ENCODE results near the gene PEX5L.
"Not testable (repeated sequence)": the region's sequence is repeated elsewhere in the genome, so short reads cannot be mapped to it uniquely, and the experiment has no call there.

Gene PEX5L

DNA sequence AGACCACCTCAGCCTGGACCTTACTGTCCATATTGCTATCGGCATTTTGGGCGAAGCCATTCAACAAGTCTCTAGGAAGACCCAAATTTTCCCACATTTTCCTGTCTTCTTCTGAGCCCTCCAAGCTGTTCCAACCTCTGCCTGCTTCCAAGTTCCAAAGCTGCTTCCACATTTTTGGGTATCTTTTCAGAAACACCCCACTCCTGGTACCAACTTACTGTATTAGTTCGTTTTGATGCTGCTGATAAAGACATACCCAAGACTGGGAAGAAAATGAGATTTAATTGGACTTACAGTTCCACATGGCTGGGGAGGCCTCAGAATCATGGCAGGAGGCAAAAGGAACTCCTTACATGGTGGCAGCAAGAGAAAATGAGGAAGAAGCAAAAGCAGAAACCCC is 28.4 kb downstream of the PEX5L start:
- DNase-seq (ENCODE audit: low read depth) = not testable (repeated sequence)

DNA sequence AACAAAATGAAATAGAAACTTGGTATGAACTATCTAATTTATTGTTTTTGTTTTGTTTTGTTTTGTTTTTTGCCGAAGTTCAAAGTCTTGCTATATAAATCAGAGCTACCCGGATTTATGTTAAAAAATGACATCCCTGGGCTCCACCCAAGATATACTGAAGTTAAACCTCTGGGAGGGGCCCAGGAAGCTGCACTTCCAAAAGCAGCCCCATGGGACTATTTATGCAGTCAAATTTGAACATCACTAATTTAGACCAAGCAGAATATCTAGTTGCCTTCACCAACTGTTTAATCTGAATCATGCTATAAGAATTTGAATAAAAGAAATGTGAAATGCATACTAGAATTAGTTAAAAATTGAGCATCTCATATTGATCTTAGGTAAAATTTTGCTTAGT is 32.2 kb downstream of the PEX5L start:
- DNase-seq (ENCODE audit: low read depth) = no peak

DNA sequence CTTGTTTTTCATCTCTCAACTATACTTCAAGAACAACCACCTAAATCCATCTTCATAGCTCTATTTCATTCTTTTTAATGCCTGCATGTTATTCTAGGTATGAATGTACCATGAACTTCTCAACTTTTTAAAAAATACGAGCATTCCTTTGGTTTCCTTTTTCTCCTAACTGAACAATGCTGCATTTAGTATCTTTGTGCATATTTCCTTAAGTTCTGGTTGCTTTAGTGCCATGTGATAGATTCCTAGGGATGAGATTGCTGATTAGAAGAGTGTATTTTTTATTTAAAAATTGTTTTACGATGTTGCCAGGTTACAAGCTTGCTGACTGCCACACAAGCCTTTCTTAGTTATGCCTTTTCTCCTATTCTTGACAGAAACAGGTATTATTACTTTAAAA is 34.7 kb downstream of the PEX5L start:
- DNase-seq (ENCODE audit: low read depth) = no peak

DNA sequence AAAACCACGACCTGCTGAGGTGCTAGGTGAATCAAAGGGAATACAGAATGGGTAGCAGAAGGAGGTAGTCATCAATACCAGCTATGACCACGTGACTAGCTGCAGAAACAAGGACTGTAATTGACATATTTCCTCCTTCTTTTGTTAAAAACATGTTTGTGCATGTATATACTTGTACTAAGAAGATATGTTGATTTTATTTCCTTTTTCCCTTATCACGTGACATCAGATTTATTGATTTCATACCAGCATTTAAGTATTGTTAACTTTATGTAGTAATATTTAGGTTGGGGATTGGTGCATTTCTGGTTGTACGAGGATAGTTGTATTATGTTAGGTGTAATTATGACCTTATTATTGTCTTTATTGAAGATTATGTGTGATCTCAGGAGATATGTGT is 36.2 kb downstream of the PEX5L start:
- DNase-seq (ENCODE audit: low read depth) = no peak

DNA sequence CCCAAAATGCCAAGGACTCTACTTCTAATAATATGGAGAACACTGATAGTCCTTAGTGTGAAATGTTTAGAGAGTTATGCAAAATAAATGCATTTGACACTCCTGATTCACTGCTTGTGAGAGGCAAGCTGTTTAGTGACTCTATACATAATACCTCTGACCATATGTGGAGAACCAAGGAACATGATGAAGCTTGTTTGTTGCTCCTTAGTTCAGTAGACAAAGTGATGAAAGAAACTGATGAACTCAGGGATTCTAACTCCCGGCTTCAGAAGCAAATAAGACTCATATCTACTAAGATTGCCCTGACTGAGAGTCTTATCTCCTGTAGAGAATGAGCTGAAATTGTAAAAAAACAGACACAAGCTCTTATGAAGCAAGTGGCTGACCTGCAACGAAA is 41.3 kb downstream of the PEX5L start:
- DNase-seq (ENCODE audit: low read depth) = no peak

DNA sequence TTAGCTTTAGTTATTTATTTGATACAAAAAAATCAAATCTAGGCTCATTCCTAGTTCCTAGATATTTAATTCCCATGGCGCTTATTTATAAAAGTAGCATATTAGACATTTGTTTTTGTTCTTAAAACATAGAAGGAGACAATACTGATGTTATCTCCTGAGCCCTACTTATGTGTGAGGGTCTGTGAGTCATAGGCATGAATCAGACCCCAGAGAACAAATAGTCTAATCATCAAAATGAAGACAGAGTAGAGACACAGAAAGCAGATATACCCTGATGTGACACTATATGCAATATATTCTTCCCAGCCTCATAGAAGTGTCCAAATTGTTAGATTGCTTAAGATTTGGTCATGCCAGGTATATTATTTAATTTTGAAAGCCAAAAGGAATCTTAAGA is 44.9 kb downstream of the PEX5L start:
- DNase-seq (ENCODE audit: low read depth) = no peak

DNA sequence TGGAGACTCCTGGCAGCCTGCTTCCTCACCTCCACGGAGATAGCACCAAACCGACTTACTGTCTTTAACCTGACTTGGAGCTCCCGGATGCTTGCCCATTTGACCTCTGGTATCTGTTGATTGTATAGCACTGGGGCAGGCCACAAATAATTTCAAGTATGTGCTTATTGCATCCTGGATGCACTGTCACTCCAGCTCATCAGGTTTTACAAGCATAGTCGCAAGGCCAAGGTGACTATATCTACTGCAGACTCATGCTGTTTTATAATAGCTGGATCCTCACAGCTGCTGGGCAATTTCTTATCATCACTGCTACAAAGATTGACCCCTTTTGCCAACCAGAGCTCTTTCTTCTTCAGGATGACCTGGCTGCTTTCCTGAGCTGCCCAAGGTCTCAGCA is 45.6 kb downstream of the PEX5L start:
- no peak for DNase-seq (ENCODE audit: low read depth)

DNA sequence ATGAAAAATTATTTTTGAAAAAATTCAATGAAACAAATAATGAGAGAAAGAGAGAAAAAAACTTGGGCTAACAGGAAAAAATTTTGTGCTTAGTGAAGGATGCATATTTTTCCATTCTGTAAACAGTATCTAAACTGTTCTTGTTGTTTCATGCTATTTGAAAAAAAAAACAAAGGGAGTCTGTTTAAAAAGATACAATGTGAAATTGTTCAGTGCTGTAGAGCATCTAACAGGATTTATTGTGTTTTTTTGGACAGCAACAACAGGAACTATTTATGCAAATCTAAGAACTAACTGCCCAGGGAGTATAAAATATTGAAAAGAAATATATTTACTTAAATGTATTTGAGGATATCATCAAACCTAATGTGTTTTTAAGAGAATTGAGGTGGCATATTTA is 55.1 kb downstream of the PEX5L start:
- DNase-seq (ENCODE audit: low read depth) = no peak

DNA sequence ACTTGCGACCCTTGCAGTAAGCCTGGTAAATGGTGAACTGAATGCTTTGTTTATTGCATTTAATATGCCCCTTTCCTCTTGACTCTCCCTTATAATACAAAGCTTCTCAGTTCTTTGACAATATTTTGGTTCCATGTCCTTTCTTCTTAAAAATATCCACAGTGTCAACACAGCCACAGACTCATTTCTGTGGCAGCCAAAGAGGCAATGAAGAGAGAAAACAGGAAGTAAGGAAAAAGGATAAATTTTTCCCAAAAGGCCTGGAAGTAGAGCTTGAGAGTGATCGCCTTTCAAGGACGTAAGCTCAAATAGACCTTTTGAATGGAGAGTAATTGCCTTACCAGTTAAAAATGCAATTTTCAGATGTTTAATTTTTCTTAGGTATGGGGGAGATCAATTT is 59.4 kb downstream of the PEX5L start:
- DNase-seq (ENCODE audit: low read depth) = no peak

DNA sequence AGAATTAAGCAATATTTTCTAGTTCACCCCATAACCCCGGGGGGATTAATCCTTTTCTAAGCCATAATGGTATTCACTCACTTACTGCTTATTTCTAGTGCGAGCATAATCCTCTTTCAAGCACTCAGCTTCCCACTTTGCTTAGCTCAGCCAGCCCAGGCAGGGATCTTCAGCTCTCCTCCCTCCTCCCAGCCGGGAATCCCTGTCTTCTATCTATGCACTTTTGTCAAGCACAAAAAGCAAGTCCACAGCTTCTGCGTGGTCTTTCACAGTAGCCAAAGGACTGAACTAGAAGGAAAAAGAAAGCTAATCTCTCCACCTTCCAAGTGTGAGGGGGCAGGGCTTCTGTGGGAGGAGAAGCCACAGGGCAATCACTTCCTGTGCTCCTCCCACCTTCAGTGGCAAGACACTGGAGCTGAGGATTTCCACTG is 62.8 kb downstream of the PEX5L start:
- DNase-seq (ENCODE audit: low read depth) = no peak

DNA sequence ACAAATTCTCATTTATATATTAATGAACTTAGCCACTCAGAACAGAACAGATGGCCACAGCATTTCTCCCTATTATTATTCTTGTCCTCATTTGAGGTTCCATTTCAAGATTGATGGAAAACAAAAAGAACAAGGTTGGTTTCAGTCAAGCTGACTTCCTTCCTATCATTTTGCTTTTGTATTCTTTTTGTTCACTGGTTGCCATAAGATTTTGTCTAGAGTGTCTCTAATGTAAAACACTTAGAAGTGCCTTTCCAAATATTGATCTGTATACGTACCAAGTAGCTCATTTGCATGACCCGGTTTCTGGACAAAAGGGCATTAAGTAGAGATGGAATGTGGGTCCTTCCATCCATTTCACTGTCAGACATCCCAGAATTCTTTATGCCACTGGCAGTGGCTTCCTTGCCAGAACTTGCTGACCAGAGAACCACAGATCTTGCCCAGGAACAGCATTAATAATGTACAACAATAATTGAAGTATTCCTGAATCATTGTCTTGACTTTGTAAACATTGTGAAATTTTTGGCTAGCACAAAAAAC is 63.8 kb downstream of the PEX5L start:
- no peak for DNase-seq (ENCODE audit: low read depth)

DNA sequence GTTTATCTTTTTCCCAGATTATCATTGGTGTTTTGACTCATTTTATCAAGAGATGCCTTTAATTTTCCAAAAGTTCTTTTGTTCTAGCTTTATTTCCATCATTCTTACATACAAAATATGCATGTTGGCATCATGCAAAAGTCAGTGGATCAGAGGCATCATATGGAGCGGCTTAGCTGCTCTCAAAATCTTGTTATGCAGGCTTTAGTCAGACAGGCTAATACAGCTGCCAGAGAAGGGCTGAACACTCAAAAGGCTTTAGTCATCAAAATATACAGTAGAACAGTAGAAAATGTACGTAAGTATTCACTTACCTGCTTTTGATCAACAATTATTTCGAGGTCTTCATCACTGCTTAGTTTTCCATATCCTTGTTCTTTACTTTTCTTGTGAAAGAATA is 65.5 kb downstream of the PEX5L start:
- no peak for DNase-seq (ENCODE audit: low read depth)

DNA sequence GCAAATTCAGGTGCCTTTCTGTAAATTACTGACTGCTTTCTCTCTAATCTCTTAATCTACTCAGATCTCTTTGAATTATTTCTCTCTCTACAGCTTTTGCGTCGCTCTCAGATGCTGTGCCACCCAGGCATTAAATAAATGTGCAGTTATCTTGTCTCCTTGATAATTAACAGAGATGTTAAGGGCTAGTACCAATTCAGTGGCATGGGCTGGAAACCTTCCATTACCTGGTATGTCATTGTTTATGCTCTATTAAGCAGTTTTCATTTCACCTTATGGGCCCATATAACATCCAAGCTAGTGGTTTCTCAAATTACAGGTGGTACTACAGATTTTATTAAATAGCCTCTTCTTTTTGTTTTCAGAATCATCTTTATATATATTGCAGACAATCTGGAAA is 66.0 kb downstream of the PEX5L start:
- no peak for DNase-seq (ENCODE audit: low read depth)

DNA sequence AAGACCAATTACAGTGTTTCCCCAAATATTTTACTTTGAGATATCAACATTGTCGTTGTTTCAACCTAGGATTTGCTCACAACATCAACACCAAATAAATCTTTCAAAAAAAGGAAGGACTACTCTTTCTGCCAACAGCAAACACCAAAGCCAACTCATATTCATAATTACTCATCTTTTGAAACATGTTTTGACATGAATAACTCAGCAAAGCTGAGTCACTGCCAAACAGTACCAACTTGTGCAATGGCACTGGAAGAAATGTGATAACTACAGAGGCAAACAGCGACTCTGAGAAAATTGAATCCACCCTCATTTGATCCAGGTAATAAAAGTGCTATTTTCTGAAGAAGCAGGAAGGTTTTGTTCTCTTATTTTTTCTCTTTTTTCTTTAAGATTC is 67.2 kb downstream of the PEX5L start:
- DNase-seq (ENCODE audit: low read depth) = peak; percentile 63

DNA sequence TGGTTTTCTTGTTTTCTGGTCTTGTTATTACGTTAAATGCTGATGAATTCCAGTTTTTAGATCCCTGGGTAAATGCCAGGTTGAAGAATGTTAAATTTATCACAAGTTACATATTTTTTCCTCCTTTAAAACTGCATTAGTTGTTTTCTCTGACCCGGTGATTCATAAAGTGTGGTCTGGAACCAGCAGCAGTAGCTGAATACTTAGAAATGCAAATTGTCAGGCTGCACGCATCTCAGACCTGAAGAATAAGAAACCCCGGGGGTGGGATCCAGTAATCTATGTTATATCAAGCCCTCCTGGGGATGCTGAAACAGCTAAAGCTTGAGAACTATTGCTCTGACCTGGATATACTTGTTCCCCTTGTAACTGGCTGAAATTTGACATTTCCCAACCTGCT is 69.1 kb downstream of the PEX5L start:
- no peak for DNase-seq (ENCODE audit: low read depth)

DNA sequence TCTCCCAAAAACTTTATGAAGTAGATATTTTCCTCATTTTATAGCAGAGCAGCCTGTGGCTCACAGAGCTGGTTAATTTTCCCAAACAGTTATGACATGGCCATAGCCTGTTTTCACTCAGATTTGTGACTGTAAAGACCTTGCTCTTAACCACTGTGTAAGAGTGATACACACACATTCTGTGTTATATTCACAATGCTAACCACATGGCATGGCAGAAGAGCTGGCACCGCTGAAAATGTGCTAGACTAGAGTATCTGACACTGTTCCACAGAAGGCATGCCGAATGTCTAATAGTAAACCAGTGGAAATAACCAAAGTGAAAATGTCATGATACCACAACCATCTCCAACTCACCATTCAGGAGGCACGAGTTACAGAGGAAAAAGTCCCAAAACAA is 71.8 kb downstream of the PEX5L start:
- no peak for DNase-seq (ENCODE audit: low read depth)

DNA sequence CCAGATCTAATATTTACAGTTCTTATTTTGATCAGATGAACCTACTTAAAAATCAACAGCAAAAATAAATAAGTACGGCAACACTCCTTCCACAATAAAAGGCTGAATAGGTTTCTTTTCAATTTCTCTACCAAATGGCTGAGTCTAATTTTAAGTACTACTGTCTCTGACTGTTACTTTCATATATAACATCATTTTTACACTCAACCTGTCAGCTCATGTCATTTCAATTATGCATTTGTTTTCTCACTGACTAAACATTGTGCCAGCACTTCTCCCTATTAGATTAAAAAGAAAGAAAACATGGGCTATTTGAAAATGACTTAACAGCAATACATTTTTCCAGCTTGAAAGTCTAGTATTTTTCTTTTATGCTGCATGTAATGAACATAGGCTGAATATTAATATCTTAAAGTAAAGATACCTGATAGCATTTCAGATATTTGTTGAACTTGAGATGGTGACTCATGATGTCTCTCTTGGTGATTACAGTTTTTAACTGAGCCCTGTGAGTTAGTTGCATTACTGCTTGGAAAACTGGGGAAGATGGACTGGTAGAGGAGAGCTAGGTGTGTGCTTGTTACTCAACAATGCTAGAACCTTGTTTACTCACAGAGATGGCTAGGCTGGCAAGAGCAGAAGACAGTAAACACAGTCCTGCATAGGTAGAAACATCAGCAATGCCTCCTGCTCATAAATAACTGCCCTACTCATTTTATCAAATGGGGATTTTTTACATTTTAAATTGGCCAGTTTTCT is 73.9 kb downstream of the PEX5L start:
- DNase-seq (ENCODE audit: low read depth) = no peak

DNA sequence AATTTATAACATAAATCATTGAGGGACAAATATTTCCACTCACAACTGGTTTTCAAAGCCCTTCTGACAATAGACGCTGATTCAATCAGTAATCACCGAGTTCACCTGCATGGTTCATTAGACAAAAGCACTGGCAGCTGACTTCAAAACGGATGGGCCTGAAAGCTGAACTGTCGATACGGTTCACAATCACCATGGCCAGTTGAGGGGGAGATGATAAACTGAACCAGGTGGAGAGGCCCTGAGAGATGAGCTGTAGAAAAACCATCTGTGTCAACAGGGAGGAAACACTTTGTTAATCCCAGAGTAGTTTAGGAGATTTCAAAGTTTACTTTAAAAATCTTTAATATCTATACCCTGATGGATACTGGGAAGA is 75.0 kb downstream of the PEX5L start:
- no peak for DNase-seq (ENCODE audit: low read depth)

DNA sequence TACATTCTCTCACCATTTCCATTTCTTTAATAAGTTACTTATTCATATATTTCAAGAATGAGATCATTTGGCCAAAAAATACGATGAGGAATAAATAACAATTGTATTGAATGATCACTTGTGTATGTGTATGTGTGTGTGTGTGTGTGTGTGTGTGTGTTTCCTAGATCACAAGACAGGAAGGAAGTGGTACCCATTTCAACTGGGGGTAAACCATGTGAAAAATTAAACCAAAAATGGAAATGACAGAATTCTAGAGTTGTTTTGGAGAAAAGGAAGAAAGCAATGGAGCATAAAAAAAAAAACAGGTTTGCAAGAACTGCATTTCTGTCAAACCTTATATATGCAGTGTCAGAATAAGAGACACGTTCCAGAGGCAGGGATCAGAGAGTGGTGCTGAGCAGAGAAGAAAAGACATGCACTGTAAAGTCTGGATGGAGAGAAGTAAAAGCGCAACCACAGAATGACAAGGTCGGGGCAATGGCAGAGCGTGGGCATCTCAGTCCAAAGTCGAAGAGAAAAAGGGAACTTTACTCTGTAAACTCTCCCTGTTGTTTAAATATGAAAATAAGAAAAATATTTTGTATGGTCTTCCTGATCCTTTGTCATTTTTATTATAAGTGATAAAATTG is 75.5 kb downstream of the PEX5L start:
- no peak for DNase-seq (ENCODE audit: low read depth)

DNA sequence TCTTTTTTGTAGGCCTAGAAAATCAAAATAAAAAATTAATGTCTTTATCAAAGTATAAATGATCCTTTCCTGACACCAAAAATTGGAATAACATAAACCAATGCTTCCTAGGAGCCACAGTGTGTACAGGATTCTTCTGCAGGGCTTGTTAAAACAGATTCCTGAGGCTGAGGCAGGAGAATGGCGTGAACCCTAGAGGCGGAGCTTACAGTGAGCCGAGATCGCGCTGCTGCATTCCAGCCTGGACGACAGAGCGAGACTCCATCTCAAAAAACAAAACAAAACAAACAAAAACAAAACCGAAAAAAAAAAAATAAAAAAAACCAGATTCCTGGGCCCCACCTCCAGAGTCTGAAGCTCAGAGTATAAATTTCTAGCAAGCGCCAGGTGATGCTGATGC is 78.0 kb downstream of the PEX5L start:
- DNase-seq (ENCODE audit: low read depth) = no peak

DNA sequence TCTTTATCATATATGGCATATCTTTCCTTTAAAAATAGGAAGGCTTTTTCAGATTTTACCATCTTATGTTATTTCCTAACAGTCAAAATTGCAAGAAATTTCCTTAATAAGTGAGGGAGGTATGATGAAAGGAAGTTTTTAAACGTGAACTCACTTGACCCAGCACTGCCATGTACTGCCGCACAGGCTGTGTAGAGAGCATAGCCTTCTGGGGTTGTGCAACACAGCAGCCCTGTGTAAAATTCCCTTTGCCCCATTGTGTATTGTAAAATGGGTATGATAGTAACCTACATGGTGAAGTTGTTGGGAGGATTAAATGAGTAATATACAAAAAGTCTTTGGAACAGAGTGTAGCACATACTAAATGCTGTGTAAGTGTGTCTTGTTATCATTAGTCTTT is 78.6 kb downstream of the PEX5L start:
- DNase-seq (ENCODE audit: low read depth) = no peak

DNA sequence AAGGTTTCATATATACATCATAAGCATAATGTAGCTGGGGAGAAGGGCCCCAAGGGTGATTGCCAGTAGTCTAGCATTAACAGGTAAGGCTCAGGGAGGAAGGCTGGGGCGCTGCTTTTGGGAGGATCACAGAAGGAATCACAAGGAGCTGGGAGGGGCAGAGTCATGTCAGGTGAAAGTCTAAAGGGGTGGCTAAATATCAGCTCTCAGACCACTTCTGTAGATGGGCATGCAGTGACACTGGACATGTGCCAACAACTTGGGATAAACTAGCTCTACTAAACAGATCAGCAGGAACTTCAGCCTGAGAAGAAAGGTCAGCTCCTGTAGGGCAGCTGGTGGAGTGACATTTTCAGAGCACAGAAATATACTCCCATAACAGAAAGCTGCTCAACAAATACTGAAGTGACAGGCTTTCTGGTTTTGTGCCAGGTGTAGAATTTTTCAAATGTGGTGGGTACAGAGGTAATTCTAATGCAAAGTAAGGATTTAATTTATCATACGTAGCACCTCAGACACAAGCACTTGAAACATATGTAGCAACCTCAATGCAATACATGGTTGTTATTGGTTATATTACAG is 79.4 kb downstream of the PEX5L start:
- no peak for DNase-seq (ENCODE audit: low read depth)

DNA sequence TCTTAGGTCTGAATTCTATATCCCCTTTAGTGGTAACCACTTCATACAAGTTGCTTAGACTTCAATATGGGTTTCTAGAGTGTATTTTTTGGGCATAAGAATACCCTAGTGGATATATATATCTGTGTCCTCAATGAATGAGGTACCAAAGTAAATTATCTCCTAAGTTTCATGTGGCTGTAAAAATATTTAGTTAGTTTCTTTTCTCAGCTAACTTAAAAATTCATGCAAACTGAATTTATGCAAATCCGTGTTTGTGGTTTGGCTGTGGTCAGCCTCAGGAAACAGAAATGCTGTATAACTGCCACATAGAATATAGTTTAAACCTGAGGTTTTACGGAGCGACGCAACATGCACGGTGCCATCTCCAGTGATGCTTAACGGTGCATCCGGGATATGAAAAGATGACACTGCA is 80.3 kb downstream of the PEX5L start:
- no peak for DNase-seq (ENCODE audit: low read depth)

DNA sequence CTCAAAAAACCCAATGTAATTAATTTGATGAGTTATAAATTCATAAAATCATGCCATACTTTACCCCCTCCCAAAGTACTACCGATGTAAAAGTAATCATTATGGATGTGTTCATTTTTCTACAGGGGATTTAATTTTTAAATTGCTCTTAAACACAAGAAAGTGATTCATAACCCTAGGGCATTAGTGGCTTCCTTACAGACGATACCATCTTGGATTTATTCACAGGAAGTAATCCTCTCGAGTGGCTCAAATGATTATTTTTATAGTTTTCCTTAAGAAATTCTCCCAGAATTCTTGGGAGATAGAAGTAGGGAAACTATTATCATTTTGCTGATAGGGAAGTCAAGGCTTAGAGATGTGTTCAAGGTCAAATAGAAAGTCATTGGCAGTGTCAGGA is 80.9 kb downstream of the PEX5L start:
- no peak for DNase-seq (ENCODE audit: low read depth)
